ENCODE data around the gene PCDHB14. TPM values are rescaled to one million over a fixed set of nuclear protein-coding genes. Genes with fewer than 3 reads are reported as not detected.
"Not testable (repeated sequence)": the region's sequence is repeated elsewhere in the genome, so short reads cannot be mapped to it uniquely, and the experiment has no call there.

PCDHB14 gene
- total RNA-seq, result not detected

- ATAC-seq, result no peak
- no peak within 1 kb of the TSS for H3K4me3 Mint-ChIP-seq
- no peaks in the 10 kb centered on the region for H3K4me1 Mint-ChIP-seq
- H3K27me3 Mint-ChIP-seq, result peaks cover 12% of the 10 kb centered on the region
- DNase-seq, result no peak
- peaks cover 3% of the 10 kb centered on the region for H3K9me3 Mint-ChIP-seq (ENCODE audit: low read depth)
- H3K36me3 Mint-ChIP-seq, result peaks cover 2% of the 10 kb centered on the region
- CTCF ChIA-PET, result interaction anchor here (1.0 to 1.2 kb wide), 3 partner anchors 9 to 298 kb away, joined by 3 to 4 read pairs (median 4); no protein-coding TSS in a partner anchor
- H3K27ac Mint-ChIP-seq, result no peak within 1 kb of the TSS
Measured at GRCh38 chr5:141223112-141223783, at the start of gene PCDHB14. TSS of gene PCDHB14 (plus strand) at chr5:141223343. CDS start at chr5:141223506, 163 bp downstream.

GRCh38 chr5:141174291-141175104 is 48.6 kb upstream of the PCDHB14 start:
- H3K4me3 Mint-ChIP-seq; H3K36me3 Mint-ChIP-seq; DNase-seq; H3K27ac Mint-ChIP-seq; H3K9me3 Mint-ChIP-seq (ENCODE audit: low read depth); CTCF ChIA-PET; ATAC-seq; H3K27me3 Mint-ChIP-seq; H3K4me1 Mint-ChIP-seq: not testable (repeated sequence)

GRCh38 chr5:141175933-141176332 is 47.2 kb upstream of the PCDHB14 start:
- DNase-seq, result no peak
- peaks cover 9% of the 10 kb centered on the region for H3K9me3 Mint-ChIP-seq (ENCODE audit: low read depth)
- H3K27me3 Mint-ChIP-seq, result peaks cover 5% of the 10 kb centered on the region
- H3K27ac Mint-ChIP-seq, result no peak overlapping the region
- H3K36me3 Mint-ChIP-seq, result peaks cover 3% of the 10 kb centered on the region
- no peaks in the 10 kb centered on the region for H3K4me1 Mint-ChIP-seq
- H3K4me3 Mint-ChIP-seq, result no peak overlapping the region
- CTCF ChIA-PET, result no interaction called here
- no peak for ATAC-seq

- H3K9me3 Mint-ChIP-seq (ENCODE audit: low read depth); H3K36me3 Mint-ChIP-seq; H3K4me3 Mint-ChIP-seq; ATAC-seq; H3K4me1 Mint-ChIP-seq; H3K27ac Mint-ChIP-seq; DNase-seq: not testable (repeated sequence)
- CTCF ChIA-PET, result interaction anchor here (0.8 to 1.1 kb wide), 3 partner anchors 189 to 336 kb away, joined by 3 read pairs; no protein-coding TSS in a partner anchor
- H3K27me3 Mint-ChIP-seq, result peaks cover 11% of the 10 kb centered on the region
Measured at GRCh38 chr5:141177577-141178191, 45.5 kb upstream of the PCDHB14 start, which contains the start of gene PCDHB8. TSS of gene PCDHB8 (plus strand) at chr5:141177790. CDS start at chr5:141178035, 245 bp downstream.

- H3K4me1 Mint-ChIP-seq; H3K27ac Mint-ChIP-seq; H3K9me3 Mint-ChIP-seq (ENCODE audit: low read depth); ATAC-seq; H3K36me3 Mint-ChIP-seq; H3K4me3 Mint-ChIP-seq; CTCF ChIA-PET; DNase-seq: not testable (repeated sequence)
- H3K27me3 Mint-ChIP-seq, result peaks cover 11% of the 10 kb centered on the region
Measured at GRCh38 chr5:141179371-141179770, 43.8 kb upstream of the PCDHB14 start.

GRCh38 chr5:141179876-141180275 is 43.3 kb upstream of the PCDHB14 start:
- H3K27ac Mint-ChIP-seq; DNase-seq; H3K36me3 Mint-ChIP-seq; H3K4me1 Mint-ChIP-seq; H3K4me3 Mint-ChIP-seq; H3K9me3 Mint-ChIP-seq (ENCODE audit: low read depth); CTCF ChIA-PET; ATAC-seq: not testable (repeated sequence)
- H3K27me3 Mint-ChIP-seq, result peaks cover 13% of the 10 kb centered on the region

GRCh38 chr5:141180313-141180712 is 42.8 kb upstream of the PCDHB14 start:
- no peak for ATAC-seq
- no peak overlapping the region for H3K27ac Mint-ChIP-seq
- peaks cover 6% of the 10 kb centered on the region for H3K9me3 Mint-ChIP-seq (ENCODE audit: low read depth)
- CTCF ChIA-PET, result no interaction called here
- no peak for DNase-seq
- H3K4me1 Mint-ChIP-seq, result no peaks in the 10 kb centered on the region
- H3K4me3 Mint-ChIP-seq, result no peak overlapping the region
- peaks cover 10% of the 10 kb centered on the region for H3K27me3 Mint-ChIP-seq
- no peaks in the 10 kb centered on the region for H3K36me3 Mint-ChIP-seq

GRCh38 chr5:141182248-141182647 is 40.9 kb upstream of the PCDHB14 start, which contains the start of gene PCDHB16:
TSS of gene PCDHB16 (plus strand) at chr5:141182387. CDS start at chr5:141182560, 173 bp downstream.
- Mint-ChIP-seq H3K4me3 (no peak within 1 kb of the TSS), H3K27ac (no peak within 1 kb of the TSS)
- ATAC-seq, result no peak

GRCh38 chr5:141184117-141184855 is 38.9 kb upstream of the PCDHB14 start:
- H3K36me3 Mint-ChIP-seq; ATAC-seq; H3K27ac Mint-ChIP-seq; H3K9me3 Mint-ChIP-seq (ENCODE audit: low read depth); H3K4me3 Mint-ChIP-seq; H3K4me1 Mint-ChIP-seq; DNase-seq; CTCF ChIA-PET: not testable (repeated sequence)
- H3K27me3 Mint-ChIP-seq, result peaks cover 13% of the 10 kb centered on the region

More at GRCh38 chr5:141182248-141182647, 40.9 kb upstream of the PCDHB14 start, which contains the start of gene PCDHB16:
- CTCF ChIA-PET, result no interaction called here
- DNase-seq, result no peak
- H3K9me3 Mint-ChIP-seq (ENCODE audit: low read depth), result peaks cover 6% of the 10 kb centered on the region
- no peaks in the 10 kb centered on the region for H3K36me3 Mint-ChIP-seq
- peaks cover 10% of the 10 kb centered on the region for H3K27me3 Mint-ChIP-seq
- H3K4me1 Mint-ChIP-seq, result no peaks in the 10 kb centered on the region

GRCh38 chr5:141186897-141187512 is 36.1 kb upstream of the PCDHB14 start, which contains the start of gene PCDHB9:
TSS of gene PCDHB9 (plus strand) at chr5:141187161. CDS start at chr5:141187319, 158 bp downstream.
- peaks cover 15% of the 10 kb centered on the region for H3K27me3 Mint-ChIP-seq
- H3K27ac Mint-ChIP-seq, result no peak within 1 kb of the TSS

GRCh38 chr5:141188682-141189081 is 34.5 kb upstream of the PCDHB14 start:
- not testable (repeated sequence) for H3K4me3 Mint-ChIP-seq, H3K4me1 Mint-ChIP-seq

More at GRCh38 chr5:141186897-141187512, 36.1 kb upstream of the PCDHB14 start, which contains the start of gene PCDHB9:
- DNase-seq, result no peak
- no peak for ATAC-seq
- Mint-ChIP-seq H3K36me3 (peaks cover 2% of the 10 kb centered on the region), H3K9me3 (ENCODE audit: low read depth) (peaks cover 11% of the 10 kb centered on the region), H3K4me1 (no peaks in the 10 kb centered on the region), H3K4me3 (no peak within 1 kb of the TSS)
- CTCF ChIA-PET, result interaction anchor here (1.4 to 1.5 kb wide), 2 partner anchors 13 to 377 kb away, joined by 3 to 5 read pairs; no protein-coding TSS in a partner anchor

GRCh38 chr5:141189131-141189530 is 34.0 kb upstream of the PCDHB14 start:
- H3K4me1 Mint-ChIP-seq; ATAC-seq; DNase-seq; H3K36me3 Mint-ChIP-seq; H3K27ac Mint-ChIP-seq; H3K4me3 Mint-ChIP-seq; CTCF ChIA-PET; H3K9me3 Mint-ChIP-seq (ENCODE audit: low read depth); H3K27me3 Mint-ChIP-seq: not testable (repeated sequence)

More at GRCh38 chr5:141188682-141189081, 34.5 kb upstream of the PCDHB14 start:
- H3K9me3 Mint-ChIP-seq (ENCODE audit: low read depth); H3K36me3 Mint-ChIP-seq; CTCF ChIA-PET; ATAC-seq; DNase-seq; H3K27ac Mint-ChIP-seq; H3K27me3 Mint-ChIP-seq: not testable (repeated sequence)
